PC-3 (cell line): ENCODE measurements around the gene PRICKLE4. TPM values are rescaled to one million over a fixed set of nuclear protein-coding genes. Genes with fewer than 3 reads are reported as not detected.

ENCODE experiments used
- ATAC-seq: fragments of 200-7000 bp; cut with Tn5 transposase; 2 replicates; pipeline ENCODE4 v1.9.1; 2020; ENCODE audit warnings: mild to moderate bottlenecking, moderate library complexity
- BruUV-seq: library from RNA; stranded (reverse); fragments of 400-500 nt; replicated peaks from 2 replicates; lab custom pipeline; 2021; lab: Mats Ljungman, UMichigan
- CTCF ChIA-PET: fragments of 300-600 bp; sonication (Branson Sonifier 250); formaldehyde crosslinking; loops from one replicate; lab custom pipeline; 2022; ENCODE audit warnings: antibody characterized with exemption; lab: Charles Lee
- POLR2A ChIA-PET: fragments of 300-600 bp; sonication (Branson Sonifier 250); formaldehyde crosslinking; loops from one replicate; lab custom pipeline; 2022; ENCODE audit warnings: antibody characterized with exemption; ENCODE audit not compliant: unreplicated experiment; lab: Charles Lee
- DNase-seq: peaks from one replicate; pipeline ENCODE4 v3.0.0-alpha.2; 2015
- H2AFZ ChIP-seq: fragments of 300-600 bp; sonication (generic); 2 replicates; pipeline ENCODE4 v1.6.0; 2016; ENCODE audit warnings: antibody characterized with exemption, low read length
- H3F3A ChIP-seq: fragments of 300-600 bp; sonication (generic); one replicate; pipeline ENCODE4 v1.6.0; 2017; ENCODE audit warnings: antibody characterized with exemption, low read length, control low read depth, mild to moderate bottlenecking; ENCODE audit not compliant: unreplicated experiment
- H3K27ac ChIP-seq: fragments of 300-600 bp; sonication (generic); 2 replicates; pipeline ENCODE4 v1.5.1; 2016; ENCODE audit warnings: mild to moderate bottlenecking, low read length
- H3K27me3 ChIP-seq: fragments of 300-600 bp; sonication (generic); 2 replicates; pipeline ENCODE4 v1.6.1; 2016; ENCODE audit warnings: low read length, mixed read lengths
- H3K36me3 ChIP-seq: fragments of 300-600 bp; sonication (generic); 2 replicates; pipeline ENCODE4 v1.6.1; 2016; ENCODE audit warnings: low read depth, mixed run types, low read length, mixed read lengths
- H3K4me1 ChIP-seq: fragments of 300-600 bp; sonication (generic); 2 replicates; pipeline ENCODE4 v1.5.1; 2016; ENCODE audit warnings: low read length; ENCODE audit not compliant: insufficient read depth
- H3K4me2 ChIP-seq: fragments of 300-600 bp; sonication (generic); 2 replicates; pipeline ENCODE4 v1.6.0; 2016; ENCODE audit warnings: low read length
- H3K4me3 ChIP-seq: fragments of 300-600 bp; sonication (generic); 2 replicates; pipeline ENCODE4 v1.5.1; 2016; ENCODE audit warnings: mild to moderate bottlenecking, low read length, mixed read lengths
- H3K79me2 ChIP-seq: fragments of 300-600 bp; sonication (generic); 2 replicates; pipeline ENCODE4 v1.6.1; 2017; ENCODE audit warnings: low read length, mixed read lengths
- H3K9ac ChIP-seq: fragments of 300-600 bp; sonication (generic); 2 replicates; pipeline ENCODE4 v1.6.0; 2016; ENCODE audit warnings: mild to moderate bottlenecking, low read length
- H3K9me2 ChIP-seq: fragments of 300-600 bp; sonication (generic); replicated peaks from 2 replicates; pipeline ENCODE4 v1.6.1; 2016; ENCODE audit warnings: mixed run types, low read length, mixed read lengths
- H3K9me3 ChIP-seq: fragments of 300-600 bp; sonication (generic); 2 replicates; pipeline ENCODE4 v1.6.1; 2016; ENCODE audit warnings: low read length, mixed read lengths
- H4K20me1 ChIP-seq: fragments of 300-600 bp; sonication (generic); 2 replicates; pipeline ENCODE4 v1.6.1; 2016; ENCODE audit warnings: low read length, mixed read lengths
- CTCF ChIP-seq: fragments of 300-600 bp; sonication (generic); conservative IDR thresholded peaks from 2 replicates; pipeline ENCODE4 v1.5.1; 2017; ENCODE audit warnings: antibody characterized with exemption, low read depth, mild to moderate bottlenecking, low read length
- EZH2 ChIP-seq: fragments of 300-600 bp; sonication (generic); IDR thresholded peaks from one replicate; pipeline ENCODE4 v1.6.1; 2017; ENCODE audit warnings: antibody characterized with exemption, mild to moderate bottlenecking, low read length; ENCODE audit not compliant: unreplicated experiment
- EZH2phosphoT487 ChIP-seq: fragments of 300-600 bp; sonication (generic); IDR thresholded peaks from 2 replicates; pipeline ENCODE4 v1.6.1; 2018; ENCODE audit warnings: mild to moderate bottlenecking, antibody characterized with exemption, low read length, borderline replicate concordance
- intact Hi-C: fragments of 100-400 bp; cut with micrococcal nuclease; formaldehyde crosslinking; loops from 2 replicates; pipeline ENCODE4 v1.9.0; 2023
- total RNA-seq: library from RNA; depleted of rRNA; stranded (reverse); fragments of >200 nt; gene quantifications from 2 replicates; pipeline ENCODE4 v1.2.3, GENCODE V29; 2014

The PRICKLE4 gene
- total RNA-seq, 1 experiment from 2014 or later: 0.26 TPM

DNA sequence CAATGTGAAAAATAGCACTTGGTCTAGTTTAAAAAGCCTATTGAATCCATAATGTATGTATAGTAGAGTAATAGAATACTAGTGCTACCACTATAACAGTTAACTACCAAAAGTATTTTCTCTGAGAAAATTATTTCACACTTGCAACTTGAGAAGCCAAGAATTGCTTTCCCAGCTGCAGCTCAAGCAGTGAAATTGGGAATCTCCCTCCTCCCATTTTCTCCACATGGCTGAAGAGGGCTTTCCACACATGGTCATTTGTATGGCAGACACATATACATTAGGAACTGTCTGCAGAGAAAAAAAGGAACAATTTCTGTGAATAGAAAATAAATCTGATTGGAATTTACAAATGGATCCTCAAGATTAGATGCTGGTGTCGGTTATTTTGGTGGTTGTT lies 41.4 kb downstream of the PRICKLE4 start:
- Histone ChIP-seq H3K9ac (no peak overlapping the region), H3K9me3 (no peaks in the 10 kb centered on the region), H3F3A (no peaks in the 10 kb centered on the region), H2AFZ (no peak overlapping the region), H3K4me2 (no peak overlapping the region), H3K4me1 (peaks cover 12% of the 10 kb centered on the region), H3K79me2 (no peaks in the 10 kb centered on the region), H3K9me2 (no peaks in the 10 kb centered on the region), H3K4me3 (no peak overlapping the region), H3K27me3 (no peaks in the 10 kb centered on the region), H3K36me3 (no peaks in the 10 kb centered on the region), H3K27ac (no peak overlapping the region), H4K20me1 (no peaks in the 10 kb centered on the region)
- TF ChIP-seq EZH2phosphoT487: no peak
- no peak for DNase-seq
- CTCF ChIA-PET: no interaction called here
- POLR2A ChIA-PET: no interaction called here
- no TSS peak for BruUV-seq
- ATAC-seq: no peak
- intact Hi-C loops: no loop called here

GRCh38 chr6:41823178-41823577 lies 42.6 kb downstream of the PRICKLE4 start:
- POLR2A ChIA-PET: no interaction called here
- intact Hi-C loops: no loop called here
- DNase-seq (no peak), ATAC-seq (no peak)
- Histone ChIP-seq H4K20me1 (no peaks in the 10 kb centered on the region), H3K9me2 (no peaks in the 10 kb centered on the region), H2AFZ (no peak overlapping the region), H3K79me2 (no peaks in the 10 kb centered on the region), H3K9me3 (no peaks in the 10 kb centered on the region), H3K4me3 (no peak overlapping the region), H3K9ac (no peak overlapping the region), H3K36me3 (no peaks in the 10 kb centered on the region), H3K4me2 (no peak overlapping the region), H3K27me3 (no peaks in the 10 kb centered on the region), H3K4me1 (peaks cover 12% of the 10 kb centered on the region), H3K27ac (no peak overlapping the region), H3F3A (no peaks in the 10 kb centered on the region)
- TF ChIP-seq EZH2phosphoT487 (no peak), CTCF (no peak), EZH2 (no peak)
- CTCF ChIA-PET: interaction anchor here (0.6 kb wide), 1 partner anchor 455 kb away, joined by 5 read pairs; no protein-coding TSS in a partner anchor
- no TSS peak for BruUV-seq

- intact Hi-C loops: loop anchor here (1.0 kb wide), 1 partner anchor 21 kb away; no protein-coding TSS in a partner anchor
- no peaks in the 10 kb centered on the region for H3K27me3 ChIP-seq
- POLR2A ChIA-PET: no interaction called here
- CTCF ChIA-PET: interaction anchor here (0.6 to 1.0 kb wide), 2 partner anchors 45 to 96 kb away, joined by 3 to 5 read pairs; partner anchors contain the start of genes BYSL, FRS3 and MED20
- no peak overlapping the region for H3K9ac ChIP-seq
- BruUV-seq: no TSS peak
- ATAC-seq (peak; percentile 100), DNase-seq (peak; percentile 89)
- H3K27ac ChIP-seq: peak overlapping the region; percentile 52
- no peaks in the 10 kb centered on the region for H3K36me3 ChIP-seq
- H3K4me3 ChIP-seq: no peak overlapping the region
- no peaks in the 10 kb centered on the region for H3K79me2 ChIP-seq
- peaks cover 12% of the 10 kb centered on the region for H3K4me1 ChIP-seq
- no peaks in the 10 kb centered on the region for H3K9me2 ChIP-seq
- no peak for TF ChIP-seq CTCF
- no peak for TF ChIP-seq EZH2
- no peak for TF ChIP-seq EZH2phosphoT487
- no peaks in the 10 kb centered on the region for H4K20me1 ChIP-seq
- no peaks in the 10 kb centered on the region for H3F3A ChIP-seq
- H2AFZ ChIP-seq: no peak overlapping the region
- H3K9me3 ChIP-seq: no peaks in the 10 kb centered on the region
- peak overlapping the region; percentile 41 for H3K4me2 ChIP-seq
Observed at GRCh38 chr6:41824571-41825569, 44.3 kb downstream of the PRICKLE4 start.
